ENCODE data around the gene SMIM30.

SMIM30 gene

DNA sequence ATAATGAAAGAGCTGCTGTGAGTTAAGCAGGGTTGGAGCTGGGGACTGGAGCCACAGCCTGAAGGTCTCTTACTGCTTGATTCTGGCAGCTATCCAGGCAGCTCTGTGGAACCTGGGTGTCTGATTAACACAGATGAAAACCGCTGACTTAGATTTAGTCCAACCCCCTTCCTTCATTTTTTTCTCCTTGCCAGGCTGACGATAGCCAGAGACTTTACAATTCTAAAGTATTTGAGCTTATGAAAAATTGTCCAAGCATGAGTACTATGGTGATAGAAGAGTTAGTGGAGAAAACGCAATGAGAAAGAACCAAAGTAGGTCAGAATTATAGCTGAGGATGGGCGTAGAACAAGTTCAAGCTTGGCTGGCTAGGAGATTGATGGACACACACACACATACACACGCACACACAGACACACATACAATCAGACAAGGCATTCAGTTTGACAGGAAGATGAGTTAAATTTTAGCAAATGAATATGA lies 18.2 kb downstream of the SMIM30 start:
- H3K4me3 ChIP-seq (ENCODE audit: low read depth, low read length): no peak overlapping the region
- TF ChIP-seq, protein P1, sequence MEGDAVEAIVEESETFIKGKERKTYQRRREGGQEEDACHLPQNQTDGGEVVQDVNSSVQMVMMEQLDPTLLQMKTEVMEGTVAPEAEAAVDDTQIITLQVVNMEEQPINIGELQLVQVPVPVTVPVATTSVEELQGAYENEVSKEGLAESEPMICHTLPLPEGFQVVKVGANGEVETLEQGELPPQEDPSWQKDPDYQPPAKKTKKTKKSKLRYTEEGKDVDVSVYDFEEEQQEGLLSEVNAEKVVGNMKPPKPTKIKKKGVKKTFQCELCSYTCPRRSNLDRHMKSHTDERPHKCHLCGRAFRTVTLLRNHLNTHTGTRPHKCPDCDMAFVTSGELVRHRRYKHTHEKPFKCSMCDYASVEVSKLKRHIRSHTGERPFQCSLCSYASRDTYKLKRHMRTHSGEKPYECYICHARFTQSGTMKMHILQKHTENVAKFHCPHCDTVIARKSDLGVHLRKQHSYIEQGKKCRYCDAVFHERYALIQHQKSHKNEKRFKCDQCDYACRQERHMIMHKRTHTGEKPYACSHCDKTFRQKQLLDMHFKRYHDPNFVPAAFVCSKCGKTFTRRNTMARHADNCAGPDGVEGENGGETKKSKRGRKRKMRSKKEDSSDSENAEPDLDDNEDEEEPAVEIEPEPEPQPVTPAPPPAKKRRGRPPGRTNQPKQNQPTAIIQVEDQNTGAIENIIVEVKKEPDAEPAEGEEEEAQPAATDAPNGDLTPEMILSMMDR (IDR thresholded peaks at IDR 0.05; ENCODE audit: borderline replicate concordance, insufficient read depth, low read depth, low read length): no peak

DNA sequence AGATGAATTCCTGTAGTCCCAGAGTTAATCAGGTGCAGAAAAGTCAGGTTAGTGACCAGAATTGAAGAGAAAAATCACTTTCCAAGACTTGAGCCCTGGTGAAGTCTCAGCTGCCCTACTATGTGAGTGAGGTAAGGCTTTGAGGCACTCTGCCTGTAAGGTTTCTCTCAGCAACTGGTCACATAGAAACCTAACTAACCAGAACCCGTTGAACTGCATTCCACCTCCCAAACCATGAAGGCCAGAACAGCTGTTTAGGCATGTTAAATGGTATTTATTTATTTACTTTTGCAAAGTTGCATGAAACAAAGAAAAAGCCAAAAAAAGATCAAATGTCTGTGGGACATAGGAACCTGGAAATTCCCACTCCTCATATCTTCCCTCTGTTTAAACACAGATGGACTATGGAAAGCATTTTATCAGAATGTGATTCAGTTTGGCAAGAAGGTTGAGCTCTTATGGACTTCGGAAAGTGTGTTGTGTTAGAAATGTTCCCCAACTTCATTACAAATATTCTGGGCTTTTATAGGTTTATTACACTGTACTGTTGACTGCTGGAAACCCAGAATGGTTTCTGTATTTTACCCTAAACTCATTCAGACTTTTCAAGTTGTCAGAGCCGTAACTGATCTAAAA lies 19.0 kb downstream of the SMIM30 start:
- H3K4me3 ChIP-seq (ENCODE audit: low read depth, low read length): no peak overlapping the region
- TF ChIP-seq, protein P1 (IDR thresholded peaks at IDR 0.05; ENCODE audit: borderline replicate concordance, insufficient read depth, low read depth, low read length): no peak

DNA sequence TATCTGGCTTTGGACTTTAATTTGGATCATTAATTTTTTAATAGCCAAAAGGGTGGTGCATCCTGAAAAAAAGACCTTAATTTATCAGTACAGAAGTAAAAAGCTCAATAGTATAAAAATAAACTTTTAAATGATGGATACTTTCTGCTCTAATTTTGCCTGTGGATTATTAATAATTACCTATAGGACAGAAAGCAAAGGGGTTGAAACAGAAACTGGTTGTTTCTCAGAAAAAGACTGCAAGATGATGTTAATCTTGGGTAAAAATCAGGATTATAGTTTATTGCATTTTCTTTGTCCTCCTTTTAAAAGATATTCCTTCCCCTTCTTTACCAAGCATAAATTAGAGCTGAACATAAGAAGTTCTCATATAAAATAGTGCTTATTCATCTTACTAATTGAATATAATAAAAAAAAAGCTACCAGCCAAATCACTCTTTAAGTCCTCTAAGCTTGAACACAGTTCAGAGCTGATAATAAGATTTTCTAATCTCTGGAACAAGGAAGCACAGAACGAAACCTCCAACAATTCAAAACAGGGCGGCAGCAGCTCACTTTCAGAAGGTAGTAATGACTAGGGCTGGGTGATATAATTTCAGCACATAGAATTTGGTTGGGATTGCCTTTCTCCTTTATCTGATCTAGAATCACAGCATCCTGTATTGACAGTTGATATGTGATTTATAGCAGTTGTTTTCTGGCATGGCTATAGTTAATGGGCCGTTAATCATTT lies 23.7 kb downstream of the SMIM30 start:
- no peak overlapping the region for H3K4me3 ChIP-seq (ENCODE audit: low read depth, low read length)
- TF ChIP-seq, protein P1 (IDR thresholded peaks at IDR 0.05; ENCODE audit: borderline replicate concordance, insufficient read depth, low read depth, low read length): no peak

DNA sequence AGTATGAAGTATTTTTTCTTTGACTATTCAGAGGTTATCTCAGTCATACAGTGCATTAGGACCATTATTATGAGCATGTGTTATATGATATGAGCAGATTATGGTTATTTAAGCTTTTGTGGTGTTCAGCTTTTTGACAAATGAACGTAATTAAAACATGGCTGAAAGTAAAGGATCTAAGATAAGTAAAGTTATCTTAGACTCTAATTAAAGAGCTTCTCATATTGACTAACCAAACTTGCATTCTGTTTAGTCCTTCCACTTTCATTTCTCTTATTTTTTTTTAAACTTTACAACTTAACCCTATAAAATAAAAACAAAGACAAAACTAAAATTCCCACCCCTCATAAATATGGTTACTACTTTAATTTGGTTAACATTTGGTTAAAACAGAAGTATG lies 24.8 kb downstream of the SMIM30 start:
- TF ChIP-seq, protein P1 (IDR thresholded peaks at IDR 0.05; ENCODE audit: borderline replicate concordance, insufficient read depth, low read depth, low read length): no peak
- H3K4me3 ChIP-seq (ENCODE audit: low read depth, low read length): no peak overlapping the region

DNA sequence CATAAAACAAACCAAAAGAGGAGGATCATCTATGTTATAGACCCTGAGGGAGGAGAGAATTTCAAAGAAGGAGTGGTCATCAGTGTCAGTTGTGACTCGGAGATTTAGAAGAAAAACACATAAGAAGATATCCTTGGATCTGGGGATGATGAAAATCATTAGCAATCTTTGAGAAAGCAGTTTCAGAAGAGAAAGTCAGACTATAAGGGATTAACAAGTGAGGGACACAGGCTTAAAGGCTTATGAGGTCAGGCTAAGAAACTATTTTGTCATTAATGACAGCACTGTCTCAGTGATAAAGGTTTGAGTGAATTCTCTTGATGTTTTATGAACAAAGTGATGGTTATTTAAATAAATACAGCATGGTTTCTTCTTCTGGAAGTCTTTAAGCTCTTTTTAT lies 25.6 kb downstream of the SMIM30 start:
- TF ChIP-seq, protein P1 (IDR thresholded peaks at IDR 0.05; ENCODE audit: borderline replicate concordance, insufficient read depth, low read depth, low read length): no peak
- H3K4me3 ChIP-seq (ENCODE audit: low read depth, low read length): no peak overlapping the region

DNA sequence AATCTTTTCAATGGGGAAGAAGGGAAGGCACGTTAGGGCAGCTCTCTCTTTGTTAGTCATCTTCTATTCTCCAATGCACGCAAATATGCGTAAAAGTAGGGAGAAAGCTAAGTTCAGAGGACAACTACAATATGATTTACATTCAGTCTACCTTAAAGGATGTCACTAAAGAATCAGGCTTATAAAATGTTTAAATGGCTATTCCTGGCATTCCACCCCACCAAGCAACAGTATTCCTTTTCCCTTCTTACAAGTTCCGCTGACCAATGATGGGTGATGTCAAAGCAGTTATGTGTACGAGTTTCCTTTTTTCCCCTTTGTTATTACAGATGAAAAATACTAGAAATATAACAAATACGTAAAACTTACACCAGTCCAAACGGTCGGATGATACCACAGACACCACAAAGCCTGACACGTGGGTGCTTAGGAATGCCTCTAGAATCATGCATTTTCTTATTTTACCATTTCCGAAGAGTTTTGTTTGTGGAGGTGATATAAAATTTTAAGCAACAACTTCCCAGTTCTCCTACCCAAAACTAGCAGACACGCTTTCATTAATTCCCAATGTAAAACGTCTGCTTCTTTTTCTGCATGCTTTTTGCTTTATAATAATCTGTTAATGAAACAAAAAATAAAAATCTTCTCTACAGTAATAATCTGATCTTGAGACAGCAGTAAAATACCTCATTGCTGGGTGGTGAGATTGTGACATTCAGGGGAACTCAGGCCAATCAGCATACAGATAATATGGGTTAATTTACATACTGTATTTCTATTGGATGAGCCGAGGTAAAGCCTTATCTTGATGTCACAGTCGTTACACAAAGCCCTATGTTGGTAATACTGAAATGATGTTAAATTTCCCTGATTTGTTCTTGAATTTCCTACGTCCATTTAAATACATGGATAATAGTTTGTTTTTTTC lies 31.0 kb downstream of the SMIM30 start:
- TF ChIP-seq, protein P1 (IDR thresholded peaks at IDR 0.05; ENCODE audit: borderline replicate concordance, insufficient read depth, low read depth, low read length): no peak
- no peak overlapping the region for H3K4me3 ChIP-seq (ENCODE audit: low read depth, low read length)

Measured in GM12875 (cell line).